OCI-LY7 (cell line): ENCODE results near the gene NF1.

ENCODE experiments used
- EZH2phosphoT487 ChIP-seq: fragments of 200-600 bp; sonication (generic); IDR thresholded peaks from 2 replicates; pipeline ENCODE4 v1.6.1; 2018; ENCODE audit warnings: low read depth, borderline replicate concordance, mild to moderate bottlenecking, mixed run types, antibody characterized with exemption, low read length, moderate library complexity, mixed read lengths
- TF ChIP-seq, protein P1 (sequence below): fragments of 200-600 bp; sonication (generic); conservative IDR thresholded peaks from 2 replicates; pipeline ENCODE4 v1.5.1; 2014; ENCODE audit warnings: mild to moderate bottlenecking, antibody characterized with exemption, low read length, moderate library complexity, mixed read lengths

GRCh38 chr17:31401456-31402254 is 306.9 kb downstream of the NF1 start:
- TF ChIP-seq, protein P1, sequence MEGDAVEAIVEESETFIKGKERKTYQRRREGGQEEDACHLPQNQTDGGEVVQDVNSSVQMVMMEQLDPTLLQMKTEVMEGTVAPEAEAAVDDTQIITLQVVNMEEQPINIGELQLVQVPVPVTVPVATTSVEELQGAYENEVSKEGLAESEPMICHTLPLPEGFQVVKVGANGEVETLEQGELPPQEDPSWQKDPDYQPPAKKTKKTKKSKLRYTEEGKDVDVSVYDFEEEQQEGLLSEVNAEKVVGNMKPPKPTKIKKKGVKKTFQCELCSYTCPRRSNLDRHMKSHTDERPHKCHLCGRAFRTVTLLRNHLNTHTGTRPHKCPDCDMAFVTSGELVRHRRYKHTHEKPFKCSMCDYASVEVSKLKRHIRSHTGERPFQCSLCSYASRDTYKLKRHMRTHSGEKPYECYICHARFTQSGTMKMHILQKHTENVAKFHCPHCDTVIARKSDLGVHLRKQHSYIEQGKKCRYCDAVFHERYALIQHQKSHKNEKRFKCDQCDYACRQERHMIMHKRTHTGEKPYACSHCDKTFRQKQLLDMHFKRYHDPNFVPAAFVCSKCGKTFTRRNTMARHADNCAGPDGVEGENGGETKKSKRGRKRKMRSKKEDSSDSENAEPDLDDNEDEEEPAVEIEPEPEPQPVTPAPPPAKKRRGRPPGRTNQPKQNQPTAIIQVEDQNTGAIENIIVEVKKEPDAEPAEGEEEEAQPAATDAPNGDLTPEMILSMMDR = no peak
- no peak for TF ChIP-seq EZH2phosphoT487
